Astrocyte of the cerebellum (primary cell): ENCODE results near the gene NFKB2.

Experiments used
- DNase-seq: peaks from one replicate; pipeline ENCODE4 v3.0.0-alpha.2; 2011; ENCODE audit warnings: low read depth
- H3K4me3 ChIP-seq: 2 replicates; pipeline ENCODE4 v1.5.1; 2011; ENCODE audit warnings: mild to moderate bottlenecking, low read depth, low read length, moderate library complexity
- in situ Hi-C: cut with HindIII; loops from 2 replicates; pipeline ENCODE4 v1.10.0; 2017; ENCODE audit warnings: low sequenced_read_pairs
- TF ChIP-seq, protein P1 (sequence below): IDR thresholded peaks from 2 replicates; pipeline ENCODE4 v1.5.1; 2012; ENCODE audit warnings: low read length, low read depth, moderate library complexity, mild to moderate bottlenecking; ENCODE audit errors: missing control alignments

The NFKB2 gene

DNA sequence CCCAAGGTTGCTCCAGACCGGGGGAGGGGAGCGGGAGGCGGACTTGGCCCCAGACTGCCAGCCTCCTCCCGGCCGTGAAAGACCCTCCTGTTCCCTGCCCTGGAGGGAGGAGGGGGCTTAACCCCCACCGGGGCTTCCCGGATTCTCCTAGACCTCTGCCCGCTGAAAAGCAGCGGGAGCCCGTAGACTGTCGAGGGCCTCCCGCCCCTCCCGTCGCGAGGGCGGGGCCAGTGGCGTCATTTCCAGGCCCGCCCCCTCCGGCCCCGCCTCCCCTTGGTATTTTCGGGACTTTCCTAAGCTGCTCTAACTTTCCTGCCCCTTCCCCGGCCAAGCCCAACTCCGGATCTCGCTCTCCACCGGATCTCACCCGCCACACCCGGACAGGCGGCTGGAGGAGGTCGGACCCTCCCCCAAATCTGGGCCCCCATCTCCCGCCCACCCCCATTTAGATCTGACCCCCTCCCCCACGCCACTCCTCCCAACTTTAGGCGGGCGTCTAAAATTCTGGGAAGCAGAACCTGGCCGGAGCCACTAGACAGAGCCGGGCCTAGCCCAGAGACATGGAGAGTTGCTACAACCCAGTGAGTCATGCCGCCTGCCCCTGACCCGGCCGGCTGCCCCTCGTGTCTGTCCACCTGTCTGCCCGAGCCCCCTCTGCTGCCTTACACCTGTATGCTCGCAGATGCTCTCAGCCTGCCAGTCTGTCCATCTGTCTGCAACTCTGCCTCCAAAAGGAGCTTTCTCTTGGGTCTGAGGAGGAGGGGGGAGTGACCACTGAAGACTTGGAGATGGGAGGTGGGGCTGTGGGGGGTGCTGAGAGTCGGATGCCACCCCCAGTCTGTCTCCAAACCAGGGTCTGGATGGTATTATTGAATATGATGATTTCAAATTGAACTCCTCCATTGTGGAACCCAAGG, at the start of gene NFKB2:
Gene NFKB2 (plus strand): TSS at position 306 of the 917 bp plus-strand sequence. CDS start 255 bp downstream, at position 561.
- peak within 1 kb of the TSS; percentile 59 for H3K4me3 ChIP-seq
- peak; percentile 65 for DNase-seq
- in situ Hi-C loops = no loop called here
- TF ChIP-seq, protein P1, sequence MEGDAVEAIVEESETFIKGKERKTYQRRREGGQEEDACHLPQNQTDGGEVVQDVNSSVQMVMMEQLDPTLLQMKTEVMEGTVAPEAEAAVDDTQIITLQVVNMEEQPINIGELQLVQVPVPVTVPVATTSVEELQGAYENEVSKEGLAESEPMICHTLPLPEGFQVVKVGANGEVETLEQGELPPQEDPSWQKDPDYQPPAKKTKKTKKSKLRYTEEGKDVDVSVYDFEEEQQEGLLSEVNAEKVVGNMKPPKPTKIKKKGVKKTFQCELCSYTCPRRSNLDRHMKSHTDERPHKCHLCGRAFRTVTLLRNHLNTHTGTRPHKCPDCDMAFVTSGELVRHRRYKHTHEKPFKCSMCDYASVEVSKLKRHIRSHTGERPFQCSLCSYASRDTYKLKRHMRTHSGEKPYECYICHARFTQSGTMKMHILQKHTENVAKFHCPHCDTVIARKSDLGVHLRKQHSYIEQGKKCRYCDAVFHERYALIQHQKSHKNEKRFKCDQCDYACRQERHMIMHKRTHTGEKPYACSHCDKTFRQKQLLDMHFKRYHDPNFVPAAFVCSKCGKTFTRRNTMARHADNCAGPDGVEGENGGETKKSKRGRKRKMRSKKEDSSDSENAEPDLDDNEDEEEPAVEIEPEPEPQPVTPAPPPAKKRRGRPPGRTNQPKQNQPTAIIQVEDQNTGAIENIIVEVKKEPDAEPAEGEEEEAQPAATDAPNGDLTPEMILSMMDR = no peak

DNA sequence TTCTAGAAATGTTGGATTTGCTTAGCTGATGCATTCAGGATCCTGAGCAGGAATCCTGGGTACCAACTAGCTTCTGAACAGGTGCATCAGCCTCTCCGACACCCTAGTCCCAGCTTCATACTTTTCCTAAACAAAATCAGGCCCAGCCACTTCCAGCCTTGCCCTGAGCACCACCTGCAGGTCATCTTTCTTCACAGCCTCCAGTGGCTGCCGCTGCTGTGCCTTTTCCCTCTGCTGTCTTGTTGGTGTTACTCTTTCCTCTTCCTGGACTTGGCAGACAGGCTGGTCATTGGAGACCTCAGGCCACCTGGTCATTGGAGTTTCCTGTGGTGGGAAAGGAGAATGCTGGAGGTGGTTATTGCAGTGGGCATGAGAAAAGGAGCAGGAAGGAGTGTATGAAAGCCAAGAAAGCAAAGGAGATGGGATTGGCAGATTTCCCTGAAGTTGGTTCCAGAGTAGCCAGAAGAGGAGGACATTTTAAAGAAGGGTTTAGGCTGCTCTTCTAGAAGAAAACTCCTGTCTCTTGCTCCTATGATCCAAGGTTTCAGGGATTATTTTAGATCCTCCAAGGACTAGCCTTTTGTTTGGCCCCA, 48.2 kb upstream of the NFKB2 start:
- no peak for DNase-seq
- TF ChIP-seq, protein P1 = peak; percentile 82
- in situ Hi-C loops = no loop called here
- H3K4me3 ChIP-seq = no peak overlapping the region

DNA sequence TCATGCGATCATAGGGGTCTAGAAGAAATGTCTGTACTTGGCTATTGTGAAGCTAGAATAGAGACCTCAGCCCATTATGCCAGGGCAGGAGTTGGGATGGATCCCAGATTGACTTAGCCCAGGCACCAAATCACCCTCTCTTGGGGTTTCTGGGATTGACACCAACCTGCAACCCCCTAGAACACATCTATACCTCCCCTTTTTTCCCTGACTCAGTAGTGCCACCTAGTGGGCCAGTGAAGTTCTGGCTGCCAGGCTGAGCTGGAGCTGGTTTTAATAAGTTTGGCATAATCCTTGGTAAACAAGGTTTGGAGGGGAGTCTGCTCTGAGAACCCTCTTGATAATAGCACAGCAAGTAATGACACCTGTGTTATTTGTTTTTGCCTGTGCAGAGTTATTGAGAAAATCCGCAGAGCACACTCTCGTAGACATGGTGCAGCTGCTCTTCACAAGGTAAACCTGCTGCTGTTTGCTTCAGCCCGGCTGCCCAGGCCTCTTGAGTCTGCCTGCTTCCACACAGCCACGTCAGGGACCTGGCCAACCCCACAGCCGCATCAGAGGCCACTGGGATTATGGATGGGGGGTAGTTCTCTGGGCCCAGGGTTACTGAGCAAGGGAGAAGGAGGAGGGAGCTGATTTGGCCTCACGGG, 43.3 kb upstream of the NFKB2 start:
- DNase-seq = no peak
- no peak overlapping the region for H3K4me3 ChIP-seq
- in situ Hi-C loops = loop anchor here (10.0 kb wide), 1 partner anchor 187 kb away; no protein-coding TSS in a partner anchor
- TF ChIP-seq, protein P1 = peak; percentile 98

DNA sequence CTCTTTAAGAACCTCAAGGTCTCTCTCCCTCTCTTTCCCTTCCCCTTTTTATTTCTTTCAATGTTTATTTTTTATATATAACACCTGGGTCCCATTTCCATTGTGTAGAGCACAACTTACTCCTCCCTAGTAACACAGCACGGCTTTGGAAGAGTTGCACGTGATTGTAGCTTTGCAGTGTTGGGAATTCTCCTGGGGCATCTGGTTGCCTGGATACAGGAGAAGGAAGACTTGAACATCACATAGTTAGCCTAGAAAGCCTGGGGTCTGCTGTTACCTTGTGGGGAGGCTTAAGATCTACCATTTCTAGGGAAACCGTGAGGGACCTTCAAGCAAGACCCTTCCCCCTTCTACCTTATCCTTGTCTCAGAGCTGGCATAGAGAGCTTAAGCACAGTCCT, 41.1 kb upstream of the NFKB2 start:
- DNase-seq = no peak
- in situ Hi-C loops = loop anchor here (10.0 kb wide), 1 partner anchor 190 kb away; no protein-coding TSS in a partner anchor

DNA sequence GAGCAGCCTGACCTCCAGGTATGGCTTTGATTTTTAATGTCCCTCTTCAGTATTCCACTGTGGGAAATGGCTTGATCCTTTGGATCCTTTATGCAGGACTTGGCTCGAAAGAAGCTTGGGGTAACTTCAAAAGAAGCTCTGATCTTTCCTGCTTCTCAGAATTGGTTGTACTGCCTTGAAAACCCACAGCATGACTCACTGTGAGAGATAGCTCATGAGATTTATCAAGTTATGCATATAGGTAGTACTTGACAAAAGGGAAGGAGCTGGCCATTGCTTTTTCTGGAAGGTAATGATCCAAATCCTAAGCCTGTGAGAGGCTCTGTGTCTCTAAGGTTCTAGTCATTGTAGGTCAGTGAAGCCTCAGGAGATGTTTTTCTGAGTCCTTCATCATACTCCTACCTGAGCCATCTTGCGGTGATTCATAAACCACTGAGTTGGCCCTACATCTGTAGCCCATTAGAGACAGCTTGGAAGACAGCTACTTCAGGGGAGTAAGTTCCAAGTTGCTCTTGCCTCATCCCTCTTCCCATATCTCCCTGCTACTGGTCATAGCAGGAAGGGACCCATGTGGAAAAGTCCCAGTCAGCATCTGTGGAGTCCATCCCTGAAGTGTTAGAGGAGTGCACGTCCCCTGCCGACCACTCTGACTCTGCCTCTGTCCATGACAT, 36.7 kb upstream of the NFKB2 start:
- in situ Hi-C loops = loop anchor here (5.0 to 10.0 kb wide), 2 partner anchors 132 to 194 kb away; partner anchors contain the start of gene ELOVL3
- TF ChIP-seq, protein P1 = no peak
- DNase-seq = no peak
- H3K4me3 ChIP-seq = no peak overlapping the region

More for the DNA sequence above, 41.1 kb upstream of the NFKB2 start:
- no peak overlapping the region for H3K4me3 ChIP-seq
- TF ChIP-seq, protein P1 = no peak

DNA sequence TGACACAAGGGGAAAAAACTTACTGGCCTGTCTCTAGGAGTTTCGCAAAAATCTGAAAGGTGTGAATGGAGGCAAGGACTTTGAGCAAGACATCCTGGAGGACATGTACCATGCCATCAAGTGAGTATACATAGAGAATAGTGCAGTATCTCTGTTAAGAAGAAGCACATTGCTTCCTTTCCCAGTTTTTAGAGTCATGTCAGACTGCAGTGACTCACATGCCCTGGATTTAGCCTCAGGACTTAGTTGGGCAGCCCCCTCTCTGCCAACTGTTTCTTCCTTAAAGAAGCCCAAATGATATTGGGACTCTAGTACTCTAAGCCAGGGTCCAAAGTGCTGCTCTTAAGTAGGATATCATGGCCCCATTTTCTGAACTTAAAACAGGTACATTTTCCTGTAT, 28.1 kb upstream of the NFKB2 start:
- TF ChIP-seq, protein P1 = no peak
- no peak for DNase-seq
- H3K4me3 ChIP-seq = no peak overlapping the region
- in situ Hi-C loops = no loop called here
